GM12801 (cell line): ENCODE data around the gene CCDC167.

Experiments
- CTCF ChIP-seq: IDR thresholded peaks from one replicate; pipeline ENCODE4 v1.5.1; 2011; ENCODE audit warnings: control low read depth; ENCODE audit not compliant: insufficient read length; ENCODE audit errors: extremely low read depth

Gene CCDC167

GRCh38 chr6:37519461-37519860, 19.8 kb upstream of the CCDC167 start:
- TF ChIP-seq CTCF: no peak

GRCh38 chr6:37518116-37518515, 18.4 kb upstream of the CCDC167 start:
- no peak for TF ChIP-seq CTCF

GRCh38 chr6:37517411-37517812, 17.7 kb upstream of the CCDC167 start:
- no peak for TF ChIP-seq CTCF

- no peak for TF ChIP-seq CTCF
Observed at GRCh38 chr6:37516920-37517405, 17.3 kb upstream of the CCDC167 start.

GRCh38 chr6:37516076-37516919, 16.6 kb upstream of the CCDC167 start:
- no peak for TF ChIP-seq CTCF

- no peak for TF ChIP-seq CTCF
Observed at GRCh38 chr6:37515712-37516075, 16.0 kb upstream of the CCDC167 start.

GRCh38 chr6:37514837-37515236, 15.1 kb upstream of the CCDC167 start:
- no peak for TF ChIP-seq CTCF
